Activated T-cell treated with anti-CD3 and anti-CD28 coated beads, Interleukin-2, amount 50 U/mL, for 24 hours (primary cell): ENCODE data around the gene MSTO1.
"Not testable (repeated sequence)": the region's sequence is repeated elsewhere in the genome, so short reads cannot be mapped to it uniquely, and the experiment has no call there.

Experiments
- DNase-seq: peaks from one replicate; pipeline ENCODE4 v3.0.0-alpha.2; 2020
- H3K27ac Mint-ChIP-seq: 2 replicates; pipeline ENCODE4 v1.8.0; 2020; ENCODE audit warnings: mild to moderate bottlenecking, mixed read lengths
- H3K27me3 Mint-ChIP-seq: 2 replicates; pipeline ENCODE4 v1.8.0; 2020; ENCODE audit warnings: mixed read lengths
- H3K36me3 Mint-ChIP-seq: 2 replicates; pipeline ENCODE4 v1.8.0; 2020; ENCODE audit warnings: low read depth, mixed read lengths
- H3K4me1 Mint-ChIP-seq: 2 replicates; pipeline ENCODE4 v1.8.0; 2020; ENCODE audit warnings: low read depth, mixed read lengths
- H3K4me3 Mint-ChIP-seq: 2 replicates; pipeline ENCODE4 v1.8.0; 2020; ENCODE audit warnings: mild to moderate bottlenecking, moderate library complexity, mixed read lengths
- H3K9me3 Mint-ChIP-seq: 2 replicates; pipeline ENCODE4 v1.8.0; 2020; ENCODE audit warnings: mixed read lengths

MSTO1 gene

GRCh38 chr1:155645648-155646047 lies 35.6 kb downstream of the MSTO1 start:
- Mint-ChIP-seq H3K27me3 (peaks cover 3% of the 10 kb centered on the region), H3K4me3 (no peak overlapping the region), H3K4me1 (peaks cover 1% of the 10 kb centered on the region), H3K9me3 (peaks cover 18% of the 10 kb centered on the region), H3K36me3 (peaks cover 4% of the 10 kb centered on the region), H3K27ac (no peak overlapping the region)
- no peak for DNase-seq

GRCh38 chr1:155646307-155646706 lies 36.3 kb downstream of the MSTO1 start:
- H3K36me3 Mint-ChIP-seq, result peaks cover 4% of the 10 kb centered on the region
- H3K27ac Mint-ChIP-seq, result no peak overlapping the region
- H3K4me1 Mint-ChIP-seq, result peaks cover 1% of the 10 kb centered on the region
- no peak for DNase-seq
- H3K4me3 Mint-ChIP-seq, result no peak overlapping the region
- peaks cover 17% of the 10 kb centered on the region for H3K9me3 Mint-ChIP-seq
- H3K27me3 Mint-ChIP-seq, result peaks cover 3% of the 10 kb centered on the region

- H3K4me3 Mint-ChIP-seq, result no peak overlapping the region
- no peak for DNase-seq
Observed at GRCh38 chr1:155648207-155649147, 38.5 kb downstream of the MSTO1 start.

GRCh38 chr1:155649676-155650075 lies 39.7 kb downstream of the MSTO1 start:
- no peak overlapping the region for H3K4me3 Mint-ChIP-seq
- H3K27ac Mint-ChIP-seq, result no peak overlapping the region

More at GRCh38 chr1:155648207-155649147, 38.5 kb downstream of the MSTO1 start:
- Mint-ChIP-seq H3K36me3 (no peaks in the 10 kb centered on the region), H3K27me3 (peaks cover 3% of the 10 kb centered on the region), H3K27ac (no peak overlapping the region), H3K9me3 (no peaks in the 10 kb centered on the region), H3K4me1 (peaks cover 1% of the 10 kb centered on the region)

DNA sequence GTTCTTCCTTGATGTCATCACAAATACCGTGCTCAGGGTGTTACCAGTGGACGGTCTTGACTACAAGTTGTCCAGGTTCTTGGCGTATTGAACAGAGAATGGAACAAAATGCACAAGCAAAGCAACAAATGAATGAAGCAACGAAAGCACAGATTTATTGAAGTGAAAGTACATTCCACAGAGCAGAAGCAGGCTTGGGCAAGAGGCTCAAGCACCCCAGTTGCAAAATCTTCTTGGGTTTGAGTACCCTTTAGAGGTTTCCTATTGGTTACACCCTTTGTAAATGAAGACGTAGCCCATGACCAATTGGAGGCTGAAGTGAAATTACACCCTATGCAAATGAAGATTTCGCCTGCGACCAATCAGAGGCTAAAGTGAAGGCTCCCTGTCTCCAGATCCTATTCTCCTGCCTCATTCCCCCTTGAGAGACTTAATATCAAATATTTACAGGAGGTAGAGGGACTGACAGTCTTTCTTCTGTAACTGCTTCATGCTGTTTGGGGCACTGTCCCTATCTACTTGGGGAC lies 40.3 kb downstream of the MSTO1 start:
- Mint-ChIP-seq H3K9me3 (no peaks in the 10 kb centered on the region), H3K27ac (no peak overlapping the region), H3K36me3 (no peaks in the 10 kb centered on the region), H3K4me1 (peaks cover 1% of the 10 kb centered on the region), H3K27me3 (peaks cover 3% of the 10 kb centered on the region), H3K4me3 (no peak overlapping the region)
- DNase-seq, result no peak

More at GRCh38 chr1:155649676-155650075, 39.7 kb downstream of the MSTO1 start:
- Mint-ChIP-seq H3K9me3 (no peaks in the 10 kb centered on the region), H3K4me1 (peaks cover 1% of the 10 kb centered on the region), H3K36me3 (no peaks in the 10 kb centered on the region), H3K27me3 (peaks cover 3% of the 10 kb centered on the region)
- DNase-seq, result no peak

- H3K27ac Mint-ChIP-seq, result no peak overlapping the region
Observed at GRCh38 chr1:155651861-155652661, 42.0 kb downstream of the MSTO1 start.

GRCh38 chr1:155652951-155653350 lies 42.9 kb downstream of the MSTO1 start:
- Mint-ChIP-seq H3K9me3 (no peaks in the 10 kb centered on the region), H3K27me3 (peaks cover 3% of the 10 kb centered on the region), H3K4me3 (no peak overlapping the region), H3K4me1 (peaks cover 1% of the 10 kb centered on the region), H3K36me3 (peaks cover 7% of the 10 kb centered on the region), H3K27ac (no peak overlapping the region)
- DNase-seq, result no peak

More at GRCh38 chr1:155651861-155652661, 42.0 kb downstream of the MSTO1 start:
- no peak for DNase-seq
- H3K9me3 Mint-ChIP-seq, result no peaks in the 10 kb centered on the region
- no peak overlapping the region for H3K4me3 Mint-ChIP-seq
- H3K36me3 Mint-ChIP-seq, result no peaks in the 10 kb centered on the region
- H3K27me3 Mint-ChIP-seq, result peaks cover 3% of the 10 kb centered on the region
- H3K4me1 Mint-ChIP-seq, result peaks cover 1% of the 10 kb centered on the region

GRCh38 chr1:155657463-155657862 lies 47.4 kb downstream of the MSTO1 start:
- H3K27ac Mint-ChIP-seq, result no peak overlapping the region
- no peaks in the 10 kb centered on the region for H3K9me3 Mint-ChIP-seq
- DNase-seq, result no peak
- no peak overlapping the region for H3K4me3 Mint-ChIP-seq
- no peaks in the 10 kb centered on the region for H3K4me1 Mint-ChIP-seq
- peaks cover 51% of the 10 kb centered on the region for H3K36me3 Mint-ChIP-seq
- H3K27me3 Mint-ChIP-seq, result no peaks in the 10 kb centered on the region

DNA sequence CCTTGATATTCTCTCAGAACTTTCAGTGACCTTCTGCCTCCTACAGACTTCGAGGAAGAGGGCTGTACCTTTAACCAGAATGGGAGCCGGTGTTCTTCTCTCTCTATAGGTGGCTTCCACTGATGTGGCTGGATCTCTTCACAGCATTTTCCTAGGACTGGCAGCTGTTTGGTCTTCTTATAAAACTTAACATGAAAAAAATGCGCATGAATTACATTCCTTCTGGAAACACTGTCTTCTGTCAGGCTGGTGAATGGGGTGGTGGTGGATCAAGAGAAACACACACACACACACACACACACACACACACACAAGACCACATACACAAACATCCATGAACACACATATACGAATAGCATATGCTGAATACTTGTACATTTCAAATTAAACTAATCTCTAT lies 51.2 kb downstream of the MSTO1 start:
- not testable (repeated sequence) for H3K9me3 Mint-ChIP-seq, H3K27ac Mint-ChIP-seq, DNase-seq, H3K27me3 Mint-ChIP-seq, H3K4me1 Mint-ChIP-seq, H3K4me3 Mint-ChIP-seq
- peaks cover 87% of the 10 kb centered on the region for H3K36me3 Mint-ChIP-seq
